H1 (cell line): ENCODE results near the gene GDPD3. TPM values are rescaled to one million over a fixed set of nuclear protein-coding genes. Genes with fewer than 3 reads are reported as not detected.

Experiments
- CBX5 ChIP-seq: fragments of 300-800, 300-1000 bp; sonication (generic); IDR thresholded peaks from 2 replicates; pipeline ENCODE4 v1.7.1; 2016; ENCODE audit warnings: antibody characterized with exemption, low read length, low read depth
- CHD1 ChIP-seq: IDR thresholded peaks from 2 replicates; pipeline ENCODE4 v1.6.1; 2012; ENCODE audit warnings: low read depth, low read length, improper control_type of control experiment
- TAF7 ChIP-seq: optimal IDR thresholded peaks from 2 replicates; pipeline ENCODE3; 2011; ENCODE audit warnings: low read depth, mild to moderate bottlenecking, inconsistent platforms, low read length, moderate library complexity, borderline replicate concordance
- polyA plus RNA-seq, 7 experiments: library from polyadenylated mRNA; depleted of rRNA in 3 of 7; stranded (reverse) in 5 of 7; unstranded in 2 of 7; fragments of >200 nt in 5 of 7; fragments of 200-250 nt in 2 of 7; gene quantifications; 1 replicate in 5 of 7; 2 replicates in 1 of 7; 4 replicates in 1 of 7; pipeline versions ENCODE4 v1.2.1 to v1.2.3, GENCODE V29; 2011 to 2013; ENCODE audit warnings: missing spikeins in 2 of 7, mixed read lengths in 2 of 7
- total RNA-seq: library from RNA; stranded (reverse); fragmentation: NEBNext Ultra II Directional; extraction: Animal tissue kit (Norgen Biotek cat#: 25700); gene quantifications from 2 replicates; pipeline ENCODE4 v1.2.1, GENCODE V29; 2021
- TF ChIP-seq, protein P1 (sequence below): fragments of 300-600 bp; sonication (generic); IDR thresholded peaks from 2 replicates; pipeline ENCODE4 v1.7.1; 2012; ENCODE audit warnings: low read length, moderate library complexity, mild to moderate bottlenecking, inconsistent platforms; ENCODE audit not compliant: insufficient replicate concordance

GDPD3 gene
- total and polyA plus RNA-seq, 2 of the 8 experiments (the other 6 are each of a cell fraction or from before 2014, with no cell fraction given), result 0.20 TPM; not detected in 1

DNA sequence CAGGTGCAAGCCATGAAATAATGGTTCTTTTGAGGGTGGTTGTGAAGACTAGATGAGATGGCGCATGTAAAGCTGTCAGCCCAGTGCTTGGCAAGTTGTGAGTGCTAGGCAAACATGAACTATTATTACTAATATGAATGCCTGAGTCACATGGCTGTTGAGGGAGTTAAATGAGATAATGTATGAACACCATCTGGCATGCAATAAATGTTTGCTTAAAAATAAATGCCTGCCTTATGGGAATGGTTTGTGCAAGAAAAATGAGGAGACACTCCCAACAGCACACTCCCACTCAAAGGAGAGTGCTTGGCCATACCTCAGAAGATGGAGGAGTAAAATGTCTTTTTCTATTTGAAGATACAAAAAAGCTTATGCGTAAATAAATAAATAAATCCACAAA lies 6.1 kb upstream of the GDPD3 start (continued):
- TF ChIP-seq, protein P1, sequence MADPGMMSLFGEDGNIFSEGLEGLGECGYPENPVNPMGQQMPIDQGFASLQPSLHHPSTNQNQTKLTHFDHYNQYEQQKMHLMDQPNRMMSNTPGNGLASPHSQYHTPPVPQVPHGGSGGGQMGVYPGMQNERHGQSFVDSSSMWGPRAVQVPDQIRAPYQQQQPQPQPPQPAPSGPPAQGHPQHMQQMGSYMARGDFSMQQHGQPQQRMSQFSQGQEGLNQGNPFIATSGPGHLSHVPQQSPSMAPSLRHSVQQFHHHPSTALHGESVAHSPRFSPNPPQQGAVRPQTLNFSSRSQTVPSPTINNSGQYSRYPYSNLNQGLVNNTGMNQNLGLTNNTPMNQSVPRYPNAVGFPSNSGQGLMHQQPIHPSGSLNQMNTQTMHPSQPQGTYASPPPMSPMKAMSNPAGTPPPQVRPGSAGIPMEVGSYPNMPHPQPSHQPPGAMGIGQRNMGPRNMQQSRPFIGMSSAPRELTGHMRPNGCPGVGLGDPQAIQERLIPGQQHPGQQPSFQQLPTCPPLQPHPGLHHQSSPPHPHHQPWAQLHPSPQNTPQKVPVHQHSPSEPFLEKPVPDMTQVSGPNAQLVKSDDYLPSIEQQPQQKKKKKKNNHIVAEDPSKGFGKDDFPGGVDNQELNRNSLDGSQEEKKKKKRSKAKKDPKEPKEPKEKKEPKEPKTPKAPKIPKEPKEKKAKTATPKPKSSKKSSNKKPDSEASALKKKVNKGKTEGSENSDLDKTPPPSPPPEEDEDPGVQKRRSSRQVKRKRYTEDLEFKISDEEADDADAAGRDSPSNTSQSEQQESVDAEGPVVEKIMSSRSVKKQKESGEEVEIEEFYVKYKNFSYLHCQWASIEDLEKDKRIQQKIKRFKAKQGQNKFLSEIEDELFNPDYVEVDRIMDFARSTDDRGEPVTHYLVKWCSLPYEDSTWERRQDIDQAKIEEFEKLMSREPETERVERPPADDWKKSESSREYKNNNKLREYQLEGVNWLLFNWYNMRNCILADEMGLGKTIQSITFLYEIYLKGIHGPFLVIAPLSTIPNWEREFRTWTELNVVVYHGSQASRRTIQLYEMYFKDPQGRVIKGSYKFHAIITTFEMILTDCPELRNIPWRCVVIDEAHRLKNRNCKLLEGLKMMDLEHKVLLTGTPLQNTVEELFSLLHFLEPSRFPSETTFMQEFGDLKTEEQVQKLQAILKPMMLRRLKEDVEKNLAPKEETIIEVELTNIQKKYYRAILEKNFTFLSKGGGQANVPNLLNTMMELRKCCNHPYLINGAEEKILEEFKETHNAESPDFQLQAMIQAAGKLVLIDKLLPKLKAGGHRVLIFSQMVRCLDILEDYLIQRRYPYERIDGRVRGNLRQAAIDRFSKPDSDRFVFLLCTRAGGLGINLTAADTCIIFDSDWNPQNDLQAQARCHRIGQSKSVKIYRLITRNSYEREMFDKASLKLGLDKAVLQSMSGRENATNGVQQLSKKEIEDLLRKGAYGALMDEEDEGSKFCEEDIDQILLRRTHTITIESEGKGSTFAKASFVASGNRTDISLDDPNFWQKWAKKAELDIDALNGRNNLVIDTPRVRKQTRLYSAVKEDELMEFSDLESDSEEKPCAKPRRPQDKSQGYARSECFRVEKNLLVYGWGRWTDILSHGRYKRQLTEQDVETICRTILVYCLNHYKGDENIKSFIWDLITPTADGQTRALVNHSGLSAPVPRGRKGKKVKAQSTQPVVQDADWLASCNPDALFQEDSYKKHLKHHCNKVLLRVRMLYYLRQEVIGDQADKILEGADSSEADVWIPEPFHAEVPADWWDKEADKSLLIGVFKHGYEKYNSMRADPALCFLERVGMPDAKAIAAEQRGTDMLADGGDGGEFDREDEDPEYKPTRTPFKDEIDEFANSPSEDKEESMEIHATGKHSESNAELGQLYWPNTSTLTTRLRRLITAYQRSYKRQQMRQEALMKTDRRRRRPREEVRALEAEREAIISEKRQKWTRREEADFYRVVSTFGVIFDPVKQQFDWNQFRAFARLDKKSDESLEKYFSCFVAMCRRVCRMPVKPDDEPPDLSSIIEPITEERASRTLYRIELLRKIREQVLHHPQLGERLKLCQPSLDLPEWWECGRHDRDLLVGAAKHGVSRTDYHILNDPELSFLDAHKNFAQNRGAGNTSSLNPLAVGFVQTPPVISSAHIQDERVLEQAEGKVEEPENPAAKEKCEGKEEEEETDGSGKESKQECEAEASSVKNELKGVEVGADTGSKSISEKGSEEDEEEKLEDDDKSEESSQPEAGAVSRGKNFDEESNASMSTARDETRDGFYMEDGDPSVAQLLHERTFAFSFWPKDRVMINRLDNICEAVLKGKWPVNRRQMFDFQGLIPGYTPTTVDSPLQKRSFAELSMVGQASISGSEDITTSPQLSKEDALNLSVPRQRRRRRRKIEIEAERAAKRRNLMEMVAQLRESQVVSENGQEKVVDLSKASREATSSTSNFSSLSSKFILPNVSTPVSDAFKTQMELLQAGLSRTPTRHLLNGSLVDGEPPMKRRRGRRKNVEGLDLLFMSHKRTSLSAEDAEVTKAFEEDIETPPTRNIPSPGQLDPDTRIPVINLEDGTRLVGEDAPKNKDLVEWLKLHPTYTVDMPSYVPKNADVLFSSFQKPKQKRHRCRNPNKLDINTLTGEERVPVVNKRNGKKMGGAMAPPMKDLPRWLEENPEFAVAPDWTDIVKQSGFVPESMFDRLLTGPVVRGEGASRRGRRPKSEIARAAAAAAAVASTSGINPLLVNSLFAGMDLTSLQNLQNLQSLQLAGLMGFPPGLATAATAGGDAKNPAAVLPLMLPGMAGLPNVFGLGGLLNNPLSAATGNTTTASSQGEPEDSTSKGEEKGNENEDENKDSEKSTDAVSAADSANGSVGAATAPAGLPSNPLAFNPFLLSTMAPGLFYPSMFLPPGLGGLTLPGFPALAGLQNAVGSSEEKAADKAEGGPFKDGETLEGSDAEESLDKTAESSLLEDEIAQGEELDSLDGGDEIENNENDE, result no peak
- TF ChIP-seq TAF7, result no peak
- no peak for TF ChIP-seq CHD1
- TF ChIP-seq CBX5, result no peak
